Transverse colon (tissue), 4 donors: ENCODE measurements around the gene SEC14L2. TPM values are rescaled to one million over a fixed set of nuclear protein-coding genes. Genes with fewer than 3 reads are reported as not detected.

ENCODE experiments used
- DNase-seq: peaks from one replicate; pipeline ENCODE4 v3.0.0-alpha.2; 2019
- H3K27ac ChIP-seq, 4 donors: fragments of 200-600 bp; sonication (generic); 2 replicates each; pipeline ENCODE4 v1.5.1; 2016 to 2018; ENCODE audit warnings: inconsistent platforms in 4 of 4
- H3K27me3 ChIP-seq: fragments of 200-600 bp; sonication (generic); 2 replicates; pipeline ENCODE4 v1.5.1; 2017; ENCODE audit warnings: inconsistent platforms
- H3K36me3 ChIP-seq, 4 donors: fragments of 200-600 bp; sonication (generic); 2 replicates each; pipeline ENCODE4 v1.5.1; 2017 to 2019; ENCODE audit warnings: inconsistent platforms in 4 of 4
- H3K4me1 ChIP-seq, 4 donors: fragments of 200-600 bp; sonication (generic); 2 replicates each; pipeline ENCODE4 v1.5.1; 2017 to 2020; ENCODE audit warnings: inconsistent platforms in 4 of 4
- H3K4me3 ChIP-seq, 4 donors: fragments of 200-600 bp; sonication (generic); 1 replicate in 1 of 4; 2 replicates in 3 of 4; pipeline versions ENCODE4 v1.5.1 to v1.6.1; 2017 to 2019; ENCODE audit warnings: inconsistent platforms in 4 of 4
- H3K9me3 ChIP-seq, 2 donors: fragments of 200-600 bp; sonication (generic); 2 replicates each; pipeline ENCODE4 v1.5.1; 2017 to 2019; ENCODE audit warnings: inconsistent platforms in 2 of 2
- EP300 ChIP-seq: sonication (generic); formaldehyde crosslinking; IDR thresholded peaks from one replicate; pipeline ENCODE4 v1.6.1; 2017; ENCODE audit warnings: antibody characterized with exemption, low read depth
- POLR2A ChIP-seq: fragments of 450-650 bp; IDR thresholded peaks from one replicate; pipeline ENCODE4 v1.6.1; 2016; ENCODE audit warnings: antibody characterized with exemption, mild to moderate bottlenecking, moderate library complexity
- POLR2AphosphoS5 ChIP-seq, 3 donors: sonication (generic); formaldehyde crosslinking; IDR thresholded peaks; one replicate each; pipeline ENCODE4 v1.6.1; 2016; ENCODE audit warnings: antibody characterized with exemption in 3 of 3
- whole genome bisulfite sequencing, 2 donors: methylation state at CpG; one replicate each; pipeline ENCODE4 v1.1.5; 2018; ENCODE audit warnings: low coverage in 1 of 2; 5-methylcytosine and 5-hydroxymethylcytosine counted together
- in situ Hi-C, 4 donors: fragments of 200-750 bp; cut with MboI; loops; one replicate each; pipeline versions ENCODE4 v1.15.0 to v1.15.1; 2017; ENCODE audit warnings: low sequenced_read_pairs in 3 of 4, low pct_ligation_motif_present in 1 of 4, low pct_unique_long_range_greater_than_20kb in 1 of 4
- intact Hi-C: fragments of 100-400 bp; cut with DNase I; formaldehyde crosslinking; loops from one replicate; pipeline ENCODE4 v1.15.1; 2023; ENCODE audit warnings: low total_unique reads
- total RNA-seq, 4 donors: library from RNA; depleted of rRNA; stranded (reverse); fragments of >200 nt; gene quantifications; one replicate each; pipeline ENCODE4 v1.1.0, GENCODE V29; 2016
- TF ChIP-seq, protein P1 (sequence below), 5 experiments: fragments of 200-600 bp in 3 of 5; fragments of 450-650 bp in 2 of 5; sonication (generic) in 3 of 5; IDR thresholded peaks; 1 replicate in 2 of 5; 2 replicates in 3 of 5; pipeline ENCODE4 v1.5.1; 2016 to 2017; ENCODE audit warnings: antibody characterized with exemption in 5 of 5, inconsistent platforms in 3 of 5, mild to moderate bottlenecking in 2 of 5, moderate library complexity in 1 of 5

Gene SEC14L2
- total RNA-seq, 4 donors from 2014 or later, result 2.2 to 5.5 (median 4.5) TPM; not detected in 1

DNA sequence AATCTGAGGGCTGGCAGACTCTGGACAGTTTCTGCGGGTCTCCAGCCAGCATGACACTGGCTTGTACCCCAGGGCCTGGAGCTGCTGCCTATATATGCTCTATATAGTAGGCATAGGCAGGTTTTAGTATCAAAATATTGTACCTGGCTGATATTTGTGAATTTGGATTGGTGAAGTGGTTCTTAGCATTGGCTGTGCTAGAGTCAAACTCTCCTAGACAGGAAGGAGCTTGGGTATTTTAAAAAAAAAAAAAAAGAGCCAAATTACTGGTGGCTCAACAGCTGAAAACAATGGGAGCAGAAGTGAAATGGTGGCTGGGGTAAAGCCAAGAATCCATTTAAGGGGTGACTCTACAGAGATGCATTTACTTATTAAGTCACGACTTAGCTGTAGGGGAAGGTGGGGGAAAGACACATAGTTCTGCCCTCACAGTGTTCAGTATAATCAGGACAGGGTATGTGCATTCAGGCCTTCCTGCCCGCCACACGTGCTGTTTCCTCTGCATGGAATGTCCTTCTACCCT lies 17.8 kb downstream of the SEC14L2 start:
- DNase-seq, result no peak
- TF ChIP-seq, protein P1, sequence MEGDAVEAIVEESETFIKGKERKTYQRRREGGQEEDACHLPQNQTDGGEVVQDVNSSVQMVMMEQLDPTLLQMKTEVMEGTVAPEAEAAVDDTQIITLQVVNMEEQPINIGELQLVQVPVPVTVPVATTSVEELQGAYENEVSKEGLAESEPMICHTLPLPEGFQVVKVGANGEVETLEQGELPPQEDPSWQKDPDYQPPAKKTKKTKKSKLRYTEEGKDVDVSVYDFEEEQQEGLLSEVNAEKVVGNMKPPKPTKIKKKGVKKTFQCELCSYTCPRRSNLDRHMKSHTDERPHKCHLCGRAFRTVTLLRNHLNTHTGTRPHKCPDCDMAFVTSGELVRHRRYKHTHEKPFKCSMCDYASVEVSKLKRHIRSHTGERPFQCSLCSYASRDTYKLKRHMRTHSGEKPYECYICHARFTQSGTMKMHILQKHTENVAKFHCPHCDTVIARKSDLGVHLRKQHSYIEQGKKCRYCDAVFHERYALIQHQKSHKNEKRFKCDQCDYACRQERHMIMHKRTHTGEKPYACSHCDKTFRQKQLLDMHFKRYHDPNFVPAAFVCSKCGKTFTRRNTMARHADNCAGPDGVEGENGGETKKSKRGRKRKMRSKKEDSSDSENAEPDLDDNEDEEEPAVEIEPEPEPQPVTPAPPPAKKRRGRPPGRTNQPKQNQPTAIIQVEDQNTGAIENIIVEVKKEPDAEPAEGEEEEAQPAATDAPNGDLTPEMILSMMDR (IDR thresholded peaks at IDR 0.05), result no peak
- TF ChIP-seq POLR2AphosphoS5 (IDR thresholded peaks at IDR 0.05) (no peak), POLR2A (no peak), EP300 (no peak)
- H3K4me1 ChIP-seq, result peaks cover 0 to 6% (median 0%) of the 10 kb centered on the region in 4 donors
- H3K27me3 ChIP-seq, result no peaks in the 10 kb centered on the region
- H3K36me3 ChIP-seq, result no peaks in the 10 kb centered on the region
- H3K9me3 ChIP-seq, result no peaks in the 10 kb centered on the region
- WGBS, 2 donors, result 78 to 85% methylated on average over 3 to 4 of the region's 4 CpGs
- H3K27ac ChIP-seq, result no peak overlapping the region
- in situ Hi-C loops (no loop called here), intact Hi-C loops (no loop called here)
- no peak overlapping the region for H3K4me3 ChIP-seq

DNA sequence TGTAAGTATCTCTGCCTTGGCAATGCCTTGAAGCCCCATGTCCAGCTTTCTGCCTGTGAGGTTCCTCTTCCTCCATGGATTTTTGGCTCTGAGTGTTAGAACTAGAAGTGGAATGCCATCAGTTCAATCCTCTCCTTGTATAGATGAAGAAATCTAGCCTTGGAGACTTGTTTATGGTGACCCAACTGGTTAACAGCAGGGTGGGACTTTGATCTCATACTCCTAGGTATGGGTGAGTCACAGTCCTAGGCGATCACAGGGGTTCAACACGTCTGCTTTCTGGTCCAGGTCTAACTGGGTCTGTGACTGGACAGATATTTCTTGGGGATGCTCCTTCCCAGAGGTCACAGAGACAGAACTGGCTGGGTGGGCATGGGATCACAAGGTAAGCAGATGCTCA lies 19.6 kb downstream of the SEC14L2 start:
- intact Hi-C loops (no loop called here), in situ Hi-C loops (no loop called here)
- Histone ChIP-seq H3K36me3 (no peaks in the 10 kb centered on the region), H3K9me3 (no peaks in the 10 kb centered on the region), H3K4me1 (peaks cover 0 to 19% (median 5%) of the 10 kb centered on the region in 4 donors), H3K4me3 (no peak overlapping the region), H3K27ac (peak overlapping the region in 1 of 4 donors; percentile 12), H3K27me3 (no peaks in the 10 kb centered on the region)
- TF ChIP-seq POLR2AphosphoS5 (IDR thresholded peaks at IDR 0.05), result no peak
- 51% methylated on average over 2 of the region's 2 CpGs; no CpG with 5 or more reads in 1 of the 2 donors for WGBS, 2 donors
- DNase-seq, result peak; percentile 34

DNA sequence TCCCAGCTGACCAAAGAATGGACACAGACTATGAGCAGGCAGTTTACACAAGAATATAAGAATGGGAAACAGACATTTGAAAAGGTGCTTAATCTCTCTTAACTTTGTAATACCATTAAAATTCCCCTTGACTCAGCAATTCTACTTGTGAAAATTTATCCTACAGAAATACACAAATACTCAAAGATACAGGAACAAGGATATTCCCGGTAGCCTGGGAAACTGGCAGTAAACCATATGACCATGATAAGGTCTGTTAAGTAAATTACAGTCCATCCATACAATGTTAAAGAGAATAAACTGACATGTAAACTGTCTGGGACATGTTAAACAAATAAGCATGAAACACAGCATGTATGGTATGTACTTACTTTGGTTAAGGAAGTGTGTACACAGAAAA lies 20.0 kb downstream of the SEC14L2 start:
- no peaks in the 10 kb centered on the region for H3K36me3 ChIP-seq
- no peaks in the 10 kb centered on the region for H3K9me3 ChIP-seq
- no peaks in the 10 kb centered on the region for H3K27me3 ChIP-seq
- 42% methylated on average over 1 of the region's 1 CpG; no CpG with 5 or more reads in 1 of the 2 donors for WGBS, 2 donors
- in situ Hi-C loops (no loop called here), intact Hi-C loops (no loop called here)
- no peak overlapping the region for H3K4me3 ChIP-seq
- H3K4me1 ChIP-seq, result peaks cover 2 to 24% (median 9%) of the 10 kb centered on the region in 4 donors
- no peak for DNase-seq
- TF ChIP-seq POLR2A, result no peak
- TF ChIP-seq POLR2AphosphoS5 (IDR thresholded peaks at IDR 0.05), result no peak
- TF ChIP-seq, protein P1 (IDR thresholded peaks at IDR 0.05), result no peak
- no peak for TF ChIP-seq EP300
- peak overlapping the region in 1 of 4 donors; percentile 12 for H3K27ac ChIP-seq

GRCh38 chr22:30420347-30421125 lies 23.7 kb downstream of the SEC14L2 start:
- Histone ChIP-seq H3K27me3 (no peaks in the 10 kb centered on the region), H3K9me3 (no peaks in the 10 kb centered on the region), H3K36me3 (no peaks in the 10 kb centered on the region), H3K27ac (peak overlapping the region in 2 of 4 donors; percentile 98 to 99), H3K4me3 (no peak overlapping the region), H3K4me1 (peaks cover 22 to 53% (median 34%) of the 10 kb centered on the region in 4 donors)
- no peak for DNase-seq
- intact Hi-C loops, result no loop called here
- TF ChIP-seq, protein P1 (IDR thresholded peaks at IDR 0.05), result no peak
- TF ChIP-seq POLR2A (no peak), EP300 (no peak), POLR2AphosphoS5 (IDR thresholded peaks at IDR 0.05) (no peak)
- in situ Hi-C loops, result no loop called here
- WGBS, 2 donors, result 61 to 73% methylated on average over 3 to 6 of the region's 6 CpGs
